Stimulated activated CD8-positive, alpha-beta memory T cell treated with anti-CD3 and anti-CD28 coated beads, Interleukin-7, amount 100 ng/mL, for 48 hours (primary cell): ENCODE data around the gene SNRPA.

ENCODE experiments used
- DNase-seq, 2 donors: peaks; one replicate each; pipeline ENCODE4 v3.0.0-alpha.2; 2020; ENCODE audit warnings: low read depth in 1 of 2; ENCODE audit errors: extremely low read depth in 1 of 2

The SNRPA gene

GRCh38 chr19:40750874-40751537 lies at the start of gene SNRPA:
TSS of gene SNRPA (plus strand) at chr19:40751203. CDS start at chr19:40751409, 206 bp downstream.
- peak; percentile 86 to 96 for DNase-seq

GRCh38 chr19:40701758-40702157 lies 49.2 kb upstream of the SNRPA start:
- no peak for DNase-seq

DNA sequence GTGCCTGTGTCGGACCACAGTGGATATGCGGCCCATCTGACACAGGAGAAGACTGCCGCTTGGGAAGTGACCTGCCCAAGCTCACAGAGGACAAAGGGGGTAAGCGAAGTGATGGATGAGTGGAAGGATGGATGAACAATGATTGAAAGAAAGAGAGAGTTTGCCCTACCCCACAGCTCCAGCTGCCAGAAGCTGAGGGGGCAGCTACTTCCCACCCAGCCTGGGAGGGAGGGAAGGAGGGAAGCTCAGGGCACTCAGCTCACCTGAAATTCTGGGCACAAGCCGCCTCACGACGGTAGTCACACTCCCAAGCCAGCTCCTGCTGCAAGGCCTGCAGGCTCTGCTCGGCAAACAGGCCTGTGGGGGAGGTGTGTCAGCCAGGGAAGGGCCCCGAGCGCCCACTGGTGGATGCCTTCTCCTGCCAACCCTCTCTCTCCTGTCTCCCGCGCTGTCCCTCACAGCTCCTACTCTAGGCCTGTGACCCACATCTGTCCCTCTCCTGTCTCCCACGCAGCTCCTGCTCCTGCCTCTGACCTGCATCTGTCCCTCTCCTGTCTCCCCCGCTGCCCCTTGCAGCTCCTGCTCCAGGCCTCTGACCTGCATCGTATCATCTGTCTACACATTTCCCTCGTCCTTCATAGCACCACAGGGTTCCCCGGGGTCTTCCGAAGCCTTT lies 48.5 kb upstream of the SNRPA start:
- no peak for DNase-seq

GRCh38 chr19:40703029-40703755 lies 47.8 kb upstream of the SNRPA start:
- no peak for DNase-seq

GRCh38 chr19:40704491-40705361 lies 46.3 kb upstream of the SNRPA start:
- no peak for DNase-seq

- no peak for DNase-seq
Observed at GRCh38 chr19:40705362-40705651, 45.7 kb upstream of the SNRPA start.

GRCh38 chr19:40705950-40706619 lies 44.9 kb upstream of the SNRPA start:
- DNase-seq, result no peak

- DNase-seq, result no peak
Observed at GRCh38 chr19:40707615-40708014, 43.4 kb upstream of the SNRPA start.

GRCh38 chr19:40709817-40710216 lies 41.2 kb upstream of the SNRPA start:
- no peak for DNase-seq

GRCh38 chr19:40713939-40714338 lies 37.1 kb upstream of the SNRPA start:
- DNase-seq, result no peak

DNA sequence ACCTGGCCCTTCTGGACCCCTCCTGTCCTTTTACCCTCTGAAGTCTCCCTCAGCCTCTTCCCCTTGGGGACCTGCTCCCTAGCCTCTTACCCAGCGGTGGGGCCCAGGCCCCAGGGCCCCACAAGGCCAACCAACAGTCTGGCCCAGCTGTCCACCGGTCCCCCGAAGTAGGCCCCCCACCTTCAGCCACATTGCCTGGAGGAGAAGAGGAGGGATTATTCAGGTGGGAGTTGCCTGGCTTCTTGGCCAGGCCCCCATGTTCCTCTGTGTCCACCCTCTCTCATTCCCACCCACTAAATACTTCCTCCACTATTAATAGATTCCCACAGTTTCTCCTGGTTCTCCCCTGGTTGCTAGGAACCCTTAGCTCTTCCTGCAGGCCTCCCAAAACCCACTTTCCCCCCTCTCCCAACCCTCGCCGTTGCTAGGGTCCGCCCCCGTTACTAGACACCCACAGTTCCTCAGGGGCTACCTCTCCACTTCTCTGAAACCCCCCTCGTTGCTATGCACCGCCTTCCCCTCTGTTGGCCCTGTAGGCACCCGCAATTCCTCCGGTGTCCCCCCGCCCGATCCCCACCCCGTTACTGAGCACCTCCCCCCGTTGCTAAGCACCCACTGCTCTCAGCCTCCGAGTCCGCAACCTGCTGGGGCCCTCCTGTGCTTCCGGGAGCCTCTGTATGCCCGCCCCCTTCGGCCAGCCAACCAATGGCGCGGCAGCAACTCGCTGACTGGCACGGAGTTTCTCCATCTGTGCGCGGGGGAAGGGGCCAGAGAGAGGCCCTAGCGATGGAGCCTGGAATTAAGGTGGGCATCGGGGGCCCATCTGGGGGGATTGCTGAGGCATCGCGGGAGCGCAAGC lies 36.3 kb upstream of the SNRPA start:
- DNase-seq, result peak; percentile 86 to 90

GRCh38 chr19:40716031-40716481 lies 34.9 kb upstream of the SNRPA start:
- DNase-seq, result peak; percentile 39 to 80

DNA sequence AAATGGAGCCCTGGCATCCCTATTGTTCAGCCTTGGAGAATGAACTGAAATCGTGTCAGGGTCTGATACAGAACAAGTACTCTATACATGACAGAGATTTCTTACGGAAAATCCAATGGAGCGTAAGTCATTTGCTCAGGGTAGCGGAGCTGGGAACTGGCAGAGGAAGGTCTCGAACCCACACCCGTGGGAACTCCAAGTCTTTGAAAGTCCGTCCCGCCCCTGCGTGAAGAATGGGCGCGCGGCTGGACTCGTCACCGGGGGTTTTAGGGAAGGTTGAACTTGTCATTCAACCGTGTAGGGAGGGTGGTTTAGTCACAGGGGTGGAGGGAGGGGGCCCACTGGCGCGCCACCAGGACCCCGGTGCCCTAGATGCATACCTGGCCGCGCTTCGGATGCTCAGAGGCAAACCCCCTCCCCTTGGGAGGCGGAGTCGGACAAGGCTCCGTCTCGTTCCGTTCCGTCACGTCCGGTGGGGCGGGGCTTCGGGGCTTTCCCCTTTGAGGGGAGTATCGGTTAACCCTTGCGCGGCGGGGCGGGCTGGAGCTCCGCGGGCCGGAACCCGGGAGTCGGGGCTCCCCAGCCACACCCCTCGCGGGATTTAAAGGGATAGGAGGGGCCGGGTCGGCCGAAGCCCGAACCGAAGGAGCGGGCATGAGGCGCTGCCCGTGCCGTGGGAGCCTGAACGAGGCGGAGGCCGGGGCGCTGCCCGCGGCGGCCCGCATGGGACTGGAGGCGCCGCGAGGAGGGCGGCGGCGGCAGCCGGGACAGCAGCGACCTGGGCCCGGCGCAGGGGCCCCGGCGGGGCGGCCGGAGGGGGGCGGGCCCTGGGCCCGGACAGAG lies 34.3 kb upstream of the SNRPA start, which contains the start of the genes COQ8B and ITPKC:
TSS of gene COQ8B (minus strand) at position 405 of the 843 bp plus-strand sequence. CDS start 2,254 bp downstream, outside the sequence.
TSS of gene ITPKC (plus strand) at position 631 of the 843 bp plus-strand sequence. CDS start at position 655, 24 bp downstream.
- peak; percentile 99 to 100 for DNase-seq

DNA sequence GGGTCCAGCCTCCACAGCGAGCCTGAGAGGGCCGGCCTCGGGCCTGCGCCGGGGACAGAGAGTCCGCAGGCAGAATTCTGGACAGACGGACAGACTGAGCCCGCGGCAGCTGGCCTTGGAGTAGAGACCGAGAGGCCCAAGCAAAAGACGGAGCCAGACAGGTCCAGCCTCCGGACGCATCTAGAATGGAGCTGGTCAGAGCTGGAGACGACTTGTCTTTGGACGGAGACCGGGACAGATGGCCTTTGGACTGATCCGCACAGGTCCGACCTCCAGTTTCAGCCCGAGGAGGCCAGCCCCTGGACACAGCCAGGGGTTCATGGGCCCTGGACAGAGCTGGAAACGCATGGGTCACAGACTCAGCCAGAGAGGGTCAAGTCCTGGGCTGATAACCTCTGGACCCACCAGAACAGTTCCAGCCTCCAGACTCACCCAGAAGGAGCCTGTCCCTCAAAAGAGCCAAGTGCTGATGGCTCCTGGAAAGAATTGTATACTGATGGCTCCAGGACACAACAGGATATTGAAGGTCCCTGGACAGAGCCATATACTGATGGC lies 33.6 kb upstream of the SNRPA start:
- DNase-seq, result no peak

GRCh38 chr19:40717880-40718773 lies 32.9 kb upstream of the SNRPA start:
- DNase-seq, result no peak

GRCh38 chr19:40718774-40719391 lies 32.1 kb upstream of the SNRPA start:
- DNase-seq, result no peak
